ENCODE results near the gene SERPINB1.

GRCh38 chr6:2826131-2826530, 15.5 kb downstream of the SERPINB1 start:
- TF ChIP-seq, protein P1, sequence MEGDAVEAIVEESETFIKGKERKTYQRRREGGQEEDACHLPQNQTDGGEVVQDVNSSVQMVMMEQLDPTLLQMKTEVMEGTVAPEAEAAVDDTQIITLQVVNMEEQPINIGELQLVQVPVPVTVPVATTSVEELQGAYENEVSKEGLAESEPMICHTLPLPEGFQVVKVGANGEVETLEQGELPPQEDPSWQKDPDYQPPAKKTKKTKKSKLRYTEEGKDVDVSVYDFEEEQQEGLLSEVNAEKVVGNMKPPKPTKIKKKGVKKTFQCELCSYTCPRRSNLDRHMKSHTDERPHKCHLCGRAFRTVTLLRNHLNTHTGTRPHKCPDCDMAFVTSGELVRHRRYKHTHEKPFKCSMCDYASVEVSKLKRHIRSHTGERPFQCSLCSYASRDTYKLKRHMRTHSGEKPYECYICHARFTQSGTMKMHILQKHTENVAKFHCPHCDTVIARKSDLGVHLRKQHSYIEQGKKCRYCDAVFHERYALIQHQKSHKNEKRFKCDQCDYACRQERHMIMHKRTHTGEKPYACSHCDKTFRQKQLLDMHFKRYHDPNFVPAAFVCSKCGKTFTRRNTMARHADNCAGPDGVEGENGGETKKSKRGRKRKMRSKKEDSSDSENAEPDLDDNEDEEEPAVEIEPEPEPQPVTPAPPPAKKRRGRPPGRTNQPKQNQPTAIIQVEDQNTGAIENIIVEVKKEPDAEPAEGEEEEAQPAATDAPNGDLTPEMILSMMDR (IDR thresholded peaks at IDR 0.05): no peak
- no peak for TF ChIP-seq POLR2A (IDR thresholded peaks at IDR 0.05)
